PC-9 (cell line): Measurements from ENCODE around the gene CLASP1. TPM values are rescaled to one million over a fixed set of nuclear protein-coding genes. Genes with fewer than 3 reads are reported as not detected.

ENCODE experiments used
- BruUV-seq: library from RNA; stranded (reverse); fragments of 400-500 nt; replicated peaks from 2 replicates; lab custom pipeline; 2021; lab: Mats Ljungman, UMichigan
- CTCF ChIA-PET: fragments of 300-600 bp; sonication (Branson Sonifier 250); formaldehyde crosslinking; loops from one replicate; lab custom pipeline; 2022; ENCODE audit warnings: antibody characterized with exemption; lab: Charles Lee
- POLR2A ChIA-PET: fragments of 300-600 bp; sonication (Branson Sonifier 250); formaldehyde crosslinking; loops from one replicate; lab custom pipeline; 2022; ENCODE audit warnings: antibody characterized with exemption; ENCODE audit not compliant: unreplicated experiment; lab: Charles Lee
- DNase-seq, 2 experiments: peaks; one replicate each; pipeline versions ENCODE4 v3.0.0 to v3.0.0-alpha.2; 2015 to 2022; ENCODE audit warnings: mixed read lengths in 1 of 2
- H2AFZ ChIP-seq: fragments of 200-600 bp; sonication (generic); 2 replicates; pipeline ENCODE4 v1.8.1; 2017; ENCODE audit warnings: antibody characterized with exemption
- H3F3A ChIP-seq: fragments of 200-600 bp; sonication (generic); 2 replicates; pipeline ENCODE4 v1.8.1; 2017; ENCODE audit warnings: antibody characterized with exemption, mild to moderate bottlenecking, low read depth; ENCODE audit not compliant: insufficient read depth
- H3K27ac ChIP-seq: fragments of 200-600 bp; sonication (generic); 2 replicates; pipeline ENCODE4 v1.6.1; 2016; ENCODE audit warnings: mixed run types
- H3K27me3 ChIP-seq: fragments of 200-600 bp; sonication (generic); 2 replicates; pipeline ENCODE4 v1.6.1; 2016; ENCODE audit warnings: low read depth, mixed run types; ENCODE audit not compliant: insufficient read depth
- H3K36me3 ChIP-seq: fragments of 200-600 bp; sonication (generic); 2 replicates; pipeline ENCODE4 v1.6.1; 2016; ENCODE audit warnings: low read depth, mixed run types
- H3K4me1 ChIP-seq: fragments of 200-600 bp; sonication (generic); replicated peaks from 2 replicates; pipeline ENCODE4 v1.6.1; 2016; ENCODE audit warnings: mixed run types; ENCODE audit not compliant: insufficient read depth
- H3K4me2 ChIP-seq: fragments of 200-600 bp; sonication (generic); 2 replicates; pipeline ENCODE4 v1.6.1; 2017; ENCODE audit warnings: mixed run types
- H3K4me3 ChIP-seq: fragments of 200-600 bp; sonication (generic); 2 replicates; pipeline ENCODE4 v1.6.1; 2016; ENCODE audit warnings: mixed run types
- H3K79me2 ChIP-seq: fragments of 200-600 bp; sonication (generic); 2 replicates; pipeline ENCODE4 v1.6.1; 2017; ENCODE audit warnings: low read depth, mixed run types
- H3K9me2 ChIP-seq: fragments of 200-600 bp; sonication (generic); 2 replicates; pipeline ENCODE4 v1.8.1; 2017; ENCODE audit warnings: mild to moderate bottlenecking; ENCODE audit not compliant: insufficient read depth
- H3K9me3 ChIP-seq: fragments of 200-600 bp; sonication (generic); 2 replicates; pipeline ENCODE4 v1.8.1; 2016; ENCODE audit warnings: low read depth; ENCODE audit not compliant: insufficient read depth
- H4K20me1 ChIP-seq: fragments of 200-600 bp; sonication (generic); 2 replicates; pipeline ENCODE4 v1.8.1; 2017; ENCODE audit not compliant: insufficient read depth
- CTCF ChIP-seq: fragments of 200-600 bp; sonication (generic); conservative IDR thresholded peaks from 2 replicates; pipeline ENCODE4 v1.6.1; 2017; ENCODE audit warnings: mixed run types, antibody characterized with exemption, mild to moderate bottlenecking, moderate library complexity
- EZH2 ChIP-seq: fragments of 200-600 bp; sonication (generic); IDR thresholded peaks from 2 replicates; pipeline ENCODE4 v1.8.0; 2017; ENCODE audit warnings: antibody characterized with exemption, low read depth
- intact Hi-C: fragments of 100-400 bp; cut with micrococcal nuclease; formaldehyde crosslinking; loops from one replicate; pipeline ENCODE4 v1.10.0; 2022; ENCODE audit not compliant: unreplicated experiment
- total RNA-seq: library from RNA; stranded (reverse); gene quantifications from 2 replicates; pipeline ENCODE4 v1.2.3, GENCODE V29; 2021

The CLASP1 gene
- total RNA-seq, 1 experiment from 2014 or later = 61.8 TPM

GRCh38 chr2:121409966-121410365 is 239.3 kb downstream of the CLASP1 start:
- TF ChIP-seq CTCF = no peak
- TF ChIP-seq EZH2 = no peak
- Histone ChIP-seq H3K27ac (no peak overlapping the region), H3F3A (0 out of 2 replicates have a peak, but pooled peaks cover 3% of the 10 kb centered on the region), H4K20me1 (no peaks in the 10 kb centered on the region), H3K36me3 (0 out of 2 replicates have a peak, but pooled peaks cover 16% of the 10 kb centered on the region), H3K9me2 (no peaks in the 10 kb centered on the region), H2AFZ (no peak overlapping the region), H3K9me3 (no peaks in the 10 kb centered on the region), H3K4me3 (no peak overlapping the region), H3K27me3 (no peaks in the 10 kb centered on the region), H3K79me2 (no peaks in the 10 kb centered on the region), H3K4me1 (no peaks in the 10 kb centered on the region), H3K4me2 (no peak overlapping the region)
- intact Hi-C loops = loop anchor here (10.0 kb wide), 1 partner anchor 245 kb away; no protein-coding TSS in a partner anchor
- no peak for DNase-seq
- CTCF ChIA-PET = no interaction called here
- no TSS peak for BruUV-seq
- POLR2A ChIA-PET = no interaction called here

GRCh38 chr2:121409388-121409787 is 239.9 kb downstream of the CLASP1 start:
- Histone ChIP-seq H3K4me3 (no peak overlapping the region), H3K27me3 (no peaks in the 10 kb centered on the region), H2AFZ (no peak overlapping the region), H3F3A (0 out of 2 replicates have a peak, but pooled peaks cover 3% of the 10 kb centered on the region), H3K79me2 (no peaks in the 10 kb centered on the region), H3K36me3 (0 out of 2 replicates have a peak, but pooled peaks cover 16% of the 10 kb centered on the region), H3K9me2 (no peaks in the 10 kb centered on the region), H3K27ac (no peak overlapping the region), H4K20me1 (no peaks in the 10 kb centered on the region), H3K4me1 (no peaks in the 10 kb centered on the region), H3K9me3 (no peaks in the 10 kb centered on the region), H3K4me2 (no peak overlapping the region)
- intact Hi-C loops = loop anchor here (10.0 kb wide), 1 partner anchor 245 kb away; no protein-coding TSS in a partner anchor
- TF ChIP-seq EZH2 = no peak
- TF ChIP-seq CTCF = no peak
- DNase-seq = no peak
- POLR2A ChIA-PET = no interaction called here
- BruUV-seq = no TSS peak
- CTCF ChIA-PET = no interaction called here

GRCh38 chr2:121408641-121409040 is 240.6 kb downstream of the CLASP1 start:
- ChIA-PET CTCF (no interaction called here), POLR2A (interaction anchor here (0.6 to 0.7 kb wide), 2 partner anchors 203 to 323 kb away, joined by 6 to 7 read pairs; no protein-coding TSS in a partner anchor)
- DNase-seq = no peak
- no TSS peak for BruUV-seq
- Histone ChIP-seq H3K79me2 (no peaks in the 10 kb centered on the region), H2AFZ (no peak overlapping the region), H3K9me2 (no peaks in the 10 kb centered on the region), H3K4me1 (no peaks in the 10 kb centered on the region), H3K4me3 (no peak overlapping the region), H3K36me3 (0 out of 2 replicates have a peak, but pooled peaks cover 16% of the 10 kb centered on the region), H4K20me1 (no peaks in the 10 kb centered on the region), H3F3A (0 out of 2 replicates have a peak, but pooled peaks cover 3% of the 10 kb centered on the region), H3K9me3 (no peaks in the 10 kb centered on the region), H3K4me2 (no peak overlapping the region), H3K27me3 (no peaks in the 10 kb centered on the region), H3K27ac (no peak overlapping the region)
- intact Hi-C loops = loop anchor here (10.0 kb wide), 1 partner anchor 246 kb away; no protein-coding TSS in a partner anchor
- TF ChIP-seq EZH2 (no peak), CTCF (no peak)
